GM19240 (cell line): ENCODE measurements around the gene DGLUCY.
"Not testable (repeated sequence)": the region's sequence is repeated elsewhere in the genome, so short reads cannot be mapped to it uniquely, and the experiment has no call there.

Experiments
- DNase-seq: peaks from one replicate; pipeline ENCODE4 v3.0.0; 2011; ENCODE audit warnings: low spot score; ENCODE audit not compliant: insufficient read length

The DGLUCY gene

DNA sequence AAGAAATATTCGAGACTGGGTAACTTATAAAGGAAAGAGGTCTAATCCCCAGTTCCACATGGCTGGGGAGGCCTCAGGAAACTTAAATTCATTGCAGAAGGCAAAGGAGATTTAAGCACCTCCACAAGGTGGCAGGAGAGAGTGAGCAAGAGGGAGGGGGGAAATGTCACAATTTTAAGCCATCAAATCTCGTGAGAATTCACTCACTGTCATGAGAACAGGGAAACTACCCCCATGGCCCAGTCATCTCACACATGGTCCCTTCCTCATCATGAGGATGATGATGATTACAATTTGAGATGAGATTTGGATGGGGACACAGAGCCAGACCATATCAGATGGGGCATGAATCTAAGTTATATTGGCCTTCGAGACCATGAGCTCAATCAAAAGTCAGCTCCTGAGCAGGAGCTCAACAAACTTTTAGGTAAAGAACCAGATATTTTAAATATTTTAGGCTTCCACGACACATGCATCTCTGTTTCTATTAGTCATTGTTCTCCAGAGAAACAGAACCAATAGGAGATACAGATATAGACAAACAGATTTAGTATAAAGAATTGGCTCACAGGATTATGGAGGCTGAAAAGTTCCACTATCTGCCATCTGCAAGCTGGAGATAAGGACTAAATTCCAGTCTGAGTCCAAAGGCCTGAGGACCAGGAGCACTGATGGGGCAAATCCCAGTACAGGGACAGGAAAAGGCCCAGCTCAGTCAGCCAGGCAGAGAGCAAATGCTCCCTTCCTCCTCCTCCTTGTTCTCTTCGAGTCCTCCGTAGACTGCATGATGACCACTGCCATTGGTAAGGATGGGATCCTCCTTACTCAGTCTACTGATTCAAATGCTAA lies 24.9 kb downstream of the DGLUCY start:
- no peak for DNase-seq

- no peak for DNase-seq
These were observed 25.9 kb downstream of the DGLUCY start for GRCh38 chr14:91139776-91140175.

DNA sequence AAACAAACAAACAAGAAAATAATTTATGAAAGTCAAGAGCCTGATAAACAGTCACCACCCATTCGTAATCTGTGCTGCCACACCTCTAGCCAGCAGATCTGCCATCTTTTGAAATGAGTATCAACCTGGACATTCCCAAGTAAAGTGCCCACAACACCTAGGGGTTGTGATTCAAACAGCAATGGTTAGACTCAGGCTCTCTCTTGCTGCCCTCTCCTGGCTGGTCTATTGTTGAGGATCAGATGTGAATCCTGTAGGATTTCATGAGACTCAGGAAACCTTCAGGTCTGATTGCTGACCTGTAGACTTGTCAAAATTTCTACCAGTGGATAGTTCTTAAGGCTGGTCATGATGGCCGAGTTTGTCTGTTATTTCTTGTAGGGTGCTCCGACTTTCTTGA lies 26.8 kb downstream of the DGLUCY start:
- DNase-seq: no peak

DNA sequence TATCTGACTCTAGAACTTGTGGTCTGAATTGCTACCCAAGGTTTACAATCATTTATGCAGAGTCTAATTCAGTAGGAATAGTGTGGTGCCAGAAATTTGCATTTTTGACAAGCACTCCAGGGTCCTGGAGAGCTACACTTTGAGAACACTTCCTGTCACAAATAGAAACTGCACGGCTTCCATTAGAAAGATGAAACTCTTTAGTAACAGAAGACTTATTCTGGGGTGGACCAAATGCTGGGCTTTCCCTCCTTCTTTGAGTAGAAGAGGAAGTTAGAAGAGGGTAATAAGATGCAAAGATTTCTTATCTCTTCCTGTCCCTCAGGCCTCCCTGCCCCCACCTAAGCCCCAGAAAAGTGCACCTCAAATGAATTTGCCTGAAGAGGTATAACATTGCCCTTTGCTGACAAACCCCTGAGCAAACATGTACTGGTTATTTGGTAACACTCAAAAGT lies 28.4 kb downstream of the DGLUCY start:
- DNase-seq: peak; percentile 63

- no peak for DNase-seq
These were observed 30.0 kb downstream of the DGLUCY start for GRCh38 chr14:91143862-91144261.

DNA sequence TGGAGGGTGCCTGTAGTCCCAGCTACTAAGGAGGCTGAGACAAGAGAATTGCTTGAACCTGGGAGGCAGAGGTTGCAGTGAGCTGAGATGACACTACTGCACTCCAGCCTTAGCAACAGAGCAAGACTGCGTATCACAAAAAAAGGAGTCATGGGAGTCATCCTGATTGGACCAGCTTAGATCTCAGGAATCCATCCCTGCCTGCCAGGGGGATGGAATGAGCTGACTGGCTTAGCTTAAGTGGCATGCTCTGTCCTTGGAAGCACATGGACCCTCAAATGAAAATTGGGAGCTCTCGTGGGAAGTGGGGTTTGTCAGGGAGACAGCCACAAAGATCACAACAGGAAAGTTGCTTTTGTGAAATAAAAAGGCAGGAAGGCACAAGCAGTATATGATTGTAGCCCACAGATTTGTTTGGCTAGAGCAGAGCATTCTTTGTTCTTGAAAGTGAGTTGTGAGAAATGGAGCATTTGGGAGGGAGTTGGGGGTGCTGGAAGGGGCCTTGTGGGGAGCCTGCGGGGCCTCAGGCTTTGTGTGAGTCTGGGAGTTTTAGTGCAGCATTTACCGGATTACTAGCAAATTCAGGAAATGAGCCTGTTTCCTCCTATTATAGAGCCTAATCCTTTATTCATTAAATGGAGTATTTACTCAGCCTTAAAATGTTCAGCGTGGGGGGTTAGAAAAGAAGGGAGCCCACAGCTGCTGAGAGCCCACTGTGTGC lies 30.7 kb downstream of the DGLUCY start:
- no peak for DNase-seq

DNA sequence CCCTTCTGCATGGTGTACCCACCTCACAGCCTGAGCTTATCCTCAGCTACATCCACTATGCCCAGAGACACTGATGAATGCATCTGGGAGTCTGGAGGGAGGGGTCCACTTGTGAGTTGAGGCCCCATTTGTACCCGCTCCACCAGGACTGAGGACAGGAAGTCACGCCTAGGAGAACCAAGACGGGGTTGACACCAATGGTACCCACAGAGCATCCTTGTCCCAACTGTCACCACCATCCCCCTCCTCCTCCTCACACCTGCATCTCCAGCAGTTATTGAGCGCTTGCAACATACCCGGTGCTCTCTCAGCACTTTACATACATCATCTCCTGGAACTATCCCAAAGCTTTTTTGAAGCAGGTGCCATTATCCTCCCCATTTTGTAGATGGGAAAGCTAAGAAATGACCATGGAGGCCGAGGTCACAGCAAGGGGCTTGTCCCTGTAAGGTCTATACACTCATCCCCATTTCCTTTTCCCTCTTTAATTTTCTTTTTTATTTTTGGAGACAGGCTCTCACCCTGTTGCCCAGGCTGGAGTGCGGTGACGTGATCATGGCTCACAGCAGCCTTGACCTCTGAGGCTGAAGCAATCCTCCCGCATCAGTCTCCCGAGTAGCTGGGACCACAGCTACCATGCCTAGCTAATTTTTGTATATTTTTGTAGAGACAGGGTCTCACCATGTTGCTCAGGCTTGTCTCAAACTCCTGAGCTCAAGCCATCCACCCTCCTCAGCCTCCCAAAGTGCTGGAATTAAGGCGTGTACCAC lies 31.7 kb downstream of the DGLUCY start:
- no peak for DNase-seq

DNA sequence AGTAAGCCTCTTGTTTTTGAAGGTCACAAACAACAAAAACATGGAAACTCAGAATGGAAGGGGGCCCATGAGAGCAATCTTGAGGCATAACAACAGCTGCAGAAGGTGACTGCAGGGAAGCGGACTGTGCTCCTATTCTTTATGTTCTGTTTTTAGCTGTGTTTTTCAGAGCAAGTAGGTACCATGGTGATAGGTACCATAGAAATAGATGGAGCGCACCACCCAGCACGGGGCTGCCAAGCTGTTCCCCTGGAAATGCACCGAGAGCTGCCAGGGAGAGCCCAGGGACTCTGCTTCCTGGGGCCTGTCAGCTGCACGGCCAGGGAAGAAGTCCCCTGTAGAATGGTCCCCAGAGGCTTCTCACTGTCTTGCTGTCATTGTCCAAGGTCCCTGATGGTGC lies 32.8 kb downstream of the DGLUCY start:
- no peak for DNase-seq

GRCh38 chr14:91149462-91149861 lies 35.6 kb downstream of the DGLUCY start:
- DNase-seq: no peak

- DNase-seq: no peak
These were observed 38.6 kb downstream of the DGLUCY start for GRCh38 chr14:91152499-91152898.

GRCh38 chr14:91153360-91153759 lies 39.5 kb downstream of the DGLUCY start:
- DNase-seq: no peak

DNA sequence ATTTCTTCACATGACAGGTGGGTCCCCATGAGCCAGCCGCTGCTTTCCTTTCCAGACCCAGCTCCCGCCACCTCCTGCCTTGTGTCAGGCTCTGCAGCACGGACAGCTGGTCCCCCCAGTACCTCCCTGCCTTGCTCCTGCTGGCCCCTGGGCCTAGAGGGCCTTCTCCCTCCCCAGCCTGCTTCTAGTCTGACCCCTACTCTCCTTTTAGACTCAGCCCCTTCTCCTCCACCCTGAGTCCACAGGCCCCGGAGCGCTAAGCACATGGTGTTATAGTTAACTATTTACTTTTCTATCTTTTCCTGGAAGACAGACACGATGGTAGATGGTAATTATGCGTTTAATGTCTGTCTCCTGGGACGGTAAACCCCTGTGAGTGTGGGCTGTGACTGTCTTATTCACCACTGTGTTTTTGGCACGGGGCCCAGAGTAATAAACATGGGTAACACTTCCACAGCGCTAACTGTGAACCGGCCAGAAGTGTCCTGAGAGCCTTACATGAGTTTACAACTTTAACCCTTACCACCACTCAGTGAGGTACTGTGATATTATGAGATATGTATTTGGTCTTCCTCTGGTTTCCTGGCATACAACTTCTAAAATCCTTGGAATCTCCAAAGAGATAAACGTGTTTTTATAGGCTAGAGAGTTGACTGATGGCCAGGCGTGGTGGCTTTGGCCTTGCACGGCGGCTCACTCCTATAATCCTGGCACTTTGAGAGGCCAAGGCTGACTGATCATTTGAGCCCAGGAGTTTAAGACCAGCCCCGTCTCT lies 41.2 kb downstream of the DGLUCY start:
- DNase-seq: no peak

DNA sequence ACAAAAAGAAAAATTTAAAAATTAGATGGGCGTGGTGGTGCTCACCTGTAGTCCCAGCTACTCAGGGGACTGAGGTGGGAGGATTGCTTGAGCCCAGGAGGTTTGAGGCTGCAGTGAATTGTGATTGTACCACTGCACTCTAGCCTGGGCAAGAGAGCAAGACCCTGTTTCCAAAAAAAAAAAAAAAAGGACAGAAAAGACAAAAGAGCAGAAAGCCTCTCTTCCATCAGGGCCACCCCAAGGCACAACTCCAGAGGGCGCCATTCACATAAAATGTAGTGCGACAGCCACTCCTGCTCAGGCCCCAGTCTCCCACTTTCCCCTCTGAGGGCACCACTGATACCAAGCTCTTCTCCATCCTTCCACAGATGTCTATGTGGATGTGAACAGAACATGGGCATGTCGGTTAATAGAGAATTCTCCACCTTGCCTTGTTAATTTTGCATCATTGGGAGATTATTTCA lies 41.8 kb downstream of the DGLUCY start:
- no peak for DNase-seq

DNA sequence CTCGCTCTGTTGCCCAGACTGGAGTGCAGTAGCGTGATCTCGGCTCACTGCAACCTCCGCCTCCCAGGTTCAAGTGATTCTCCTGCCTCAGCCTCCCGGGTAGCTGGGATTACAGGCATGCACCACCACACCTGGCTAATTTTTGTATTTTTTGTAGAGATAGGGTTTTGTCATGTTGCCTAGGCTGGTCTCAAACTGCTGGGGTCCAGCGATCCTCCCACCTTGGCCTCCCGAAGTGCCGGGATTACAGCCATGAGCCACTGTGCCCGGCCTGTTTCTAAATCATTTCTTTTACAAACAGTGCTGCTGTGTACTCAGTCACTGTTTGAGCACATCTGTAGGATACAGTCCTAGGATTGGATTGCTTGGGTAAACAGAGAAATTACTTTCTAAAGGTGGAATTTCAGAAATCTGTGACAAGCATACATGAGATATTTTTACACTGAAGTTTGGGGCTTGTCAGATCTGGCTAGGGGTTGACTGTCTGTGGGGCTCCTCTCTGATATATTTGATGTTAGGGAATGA lies 42.3 kb downstream of the DGLUCY start:
- not testable (repeated sequence) for DNase-seq

DNA sequence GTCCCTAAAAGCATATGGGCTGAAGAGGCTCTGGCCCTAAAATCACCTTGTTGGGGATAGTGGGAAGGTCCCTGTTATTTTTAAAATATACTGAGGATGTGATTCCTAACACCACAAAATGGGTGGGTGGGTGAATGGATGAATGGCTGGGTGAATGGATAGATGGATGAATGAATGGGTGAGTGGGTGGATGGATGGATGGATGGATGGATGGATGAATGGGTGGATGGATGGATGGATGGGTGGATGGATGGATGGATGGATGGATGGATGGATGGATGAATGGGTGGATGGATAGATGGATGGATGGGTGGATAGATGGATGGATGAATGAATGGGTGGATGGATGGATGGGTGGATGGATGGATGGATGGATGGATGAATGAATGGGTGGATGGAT lies 43.0 kb downstream of the DGLUCY start:
- not testable (repeated sequence) for DNase-seq

GRCh38 chr14:91158091-91158790 lies 44.4 kb downstream of the DGLUCY start:
- no peak for DNase-seq

DNA sequence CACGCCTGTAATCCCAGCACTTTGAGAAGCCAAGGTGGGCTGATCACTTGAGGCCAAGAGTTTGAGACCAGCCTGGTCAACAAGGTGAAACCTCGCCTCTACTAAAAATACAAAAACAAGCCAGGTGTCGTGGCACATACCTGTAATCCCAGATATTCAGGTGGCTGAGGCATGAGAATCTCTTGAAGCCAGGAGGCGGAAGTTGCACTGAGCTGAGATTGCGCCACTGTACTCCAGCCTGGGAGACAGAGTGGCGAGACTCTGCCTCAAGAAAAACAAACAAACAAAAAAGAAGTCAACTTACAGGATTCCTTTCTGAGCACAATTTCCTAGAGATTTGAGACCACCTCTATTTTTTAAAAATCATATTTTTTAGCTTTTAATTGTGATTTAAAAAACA lies 45.3 kb downstream of the DGLUCY start:
- no peak for DNase-seq

DNA sequence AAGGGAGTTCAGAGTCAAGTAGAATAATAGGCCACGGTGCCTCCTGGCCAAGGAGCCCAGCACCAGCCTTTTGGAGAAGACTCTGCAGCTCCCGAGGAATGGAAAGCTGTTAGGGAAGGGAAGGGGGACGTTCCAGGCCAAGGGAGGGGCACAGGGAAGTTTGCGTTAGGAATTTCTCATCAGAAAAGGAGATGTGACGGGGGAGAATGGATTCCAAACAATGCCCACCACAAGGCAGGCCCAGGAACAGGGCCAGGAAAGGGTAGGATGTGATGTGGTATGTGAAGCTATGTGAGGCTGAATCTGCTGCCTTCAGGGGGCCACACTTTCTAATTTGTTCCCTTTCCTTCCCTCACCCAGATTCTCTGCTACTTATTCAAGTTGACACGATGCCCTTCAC lies 46.0 kb downstream of the DGLUCY start:
- DNase-seq: no peak

DNA sequence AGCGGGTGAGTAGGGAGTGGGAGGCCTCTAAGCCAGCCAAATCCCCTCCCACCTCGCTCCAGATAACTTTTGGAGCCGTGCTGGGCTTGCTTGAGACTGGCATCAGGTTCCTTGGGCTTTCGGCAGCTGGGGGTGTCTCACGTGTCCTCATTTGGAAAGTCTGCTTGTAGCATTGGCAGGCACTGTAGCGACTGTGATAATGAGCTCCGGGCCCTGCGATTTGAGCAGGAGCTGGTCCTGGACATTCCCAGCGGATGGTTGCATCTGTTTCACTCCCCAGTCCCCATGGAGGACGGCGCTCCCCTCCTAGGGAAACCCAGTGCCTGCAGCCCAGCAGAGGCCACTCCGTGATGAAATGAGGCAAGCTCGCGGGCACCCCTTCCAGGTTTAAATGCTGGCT lies 49.4 kb downstream of the DGLUCY start:
- no peak for DNase-seq

DNA sequence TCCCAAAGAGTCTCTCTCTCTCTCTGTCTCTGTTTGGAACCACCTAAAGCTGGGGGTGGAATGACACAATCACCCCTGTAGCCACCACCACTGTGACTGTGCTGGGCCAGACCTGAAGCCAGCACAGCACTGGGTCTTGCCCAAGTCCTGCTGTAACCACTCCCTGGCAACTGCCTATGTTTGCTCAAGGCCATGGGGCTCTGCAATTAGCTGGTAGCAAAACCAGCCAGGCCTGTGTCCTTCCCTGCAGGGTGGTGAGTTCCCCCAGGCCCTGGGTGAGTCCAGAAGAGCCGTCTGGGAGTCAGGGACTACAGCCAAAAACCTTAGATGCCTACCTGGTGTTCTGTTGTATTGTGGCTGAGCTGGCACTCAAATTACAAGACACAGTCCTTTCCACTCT lies 50.8 kb downstream of the DGLUCY start:
- DNase-seq: no peak
